Kidney capillary endothelial cell (primary cell): Measurements from ENCODE around the gene MLPH.
A peak's percentile ranks its signal among the peaks of the same experiment; 100 is the strongest.

ENCODE experiments used
- DNase-seq: peaks from one replicate; pipeline ENCODE4 v3.0.0-alpha.2; 2018; ENCODE audit warnings: low spot score

MLPH gene

GRCh38 chr2:237569041-237569440 lies 82.0 kb downstream of the MLPH start:
- no peak for DNase-seq

- DNase-seq: no peak
Measured at GRCh38 chr2:237569896-237570295, 82.8 kb downstream of the MLPH start.

GRCh38 chr2:237570776-237571335 lies 83.8 kb downstream of the MLPH start:
- no peak for DNase-seq

GRCh38 chr2:237571551-237571950 lies 84.5 kb downstream of the MLPH start:
- no peak for DNase-seq

GRCh38 chr2:237572021-237572741 lies 85.1 kb downstream of the MLPH start:
- DNase-seq: peak; percentile 81

GRCh38 chr2:237572742-237573101 lies 85.7 kb downstream of the MLPH start:
- DNase-seq: no peak

GRCh38 chr2:237573721-237574415 lies 86.8 kb downstream of the MLPH start:
- DNase-seq: no peak

- DNase-seq: no peak
Measured at GRCh38 chr2:237574467-237574866, 87.4 kb downstream of the MLPH start.

- no peak for DNase-seq
Measured at GRCh38 chr2:237574894-237575868, 88.1 kb downstream of the MLPH start.

- DNase-seq: no peak
Measured at GRCh38 chr2:237575869-237576862, 89.1 kb downstream of the MLPH start.

GRCh38 chr2:237576974-237577373 lies 89.9 kb downstream of the MLPH start:
- no peak for DNase-seq

GRCh38 chr2:237577458-237577857 lies 90.4 kb downstream of the MLPH start:
- no peak for DNase-seq

- DNase-seq: no peak
Measured at GRCh38 chr2:237577956-237578870, 91.2 kb downstream of the MLPH start.

GRCh38 chr2:237581326-237581725 lies 94.3 kb downstream of the MLPH start:
- DNase-seq: no peak

- peak; percentile 81 for DNase-seq
Measured at GRCh38 chr2:237581751-237582746, 95.0 kb downstream of the MLPH start.

GRCh38 chr2:237583385-237584295 lies 96.6 kb downstream of the MLPH start:
- DNase-seq: no peak

- no peak for DNase-seq
Measured at GRCh38 chr2:237585590-237586221, 98.7 kb downstream of the MLPH start.
